ENCODE results near the gene TUBB4B. TPM values are rescaled to one million over a fixed set of nuclear protein-coding genes. Genes with fewer than 3 reads are reported as not detected.

The TUBB4B gene
- total RNA-seq, 2 donors from 2014 or later = 328 to 415 TPM

GRCh38 chr9:137227054-137227852 is 13.8 kb upstream of the TUBB4B start, which contains the start of gene RNF224:
RNF224 (plus strand) TSS chr9:137227502; CDS start chr9:137228336, 834 bp downstream.
- Histone ChIP-seq H3K9ac (ENCODE audit: extremely low read depth, low read length, poor library complexity, severe bottlenecking) (no peak within 1 kb of the TSS), H3K36me3 (ENCODE audit: control insufficient read depth, insufficient read depth, low read length) (no peaks in the 10 kb centered on the region), H3K27me3 (ENCODE audit: control insufficient read depth, insufficient read depth, low read length, poor library complexity, severe bottlenecking) (no peaks in the 10 kb centered on the region), H3K9me3 (ENCODE audit: control insufficient read depth, low read length) (no peaks in the 10 kb centered on the region), H3K4me1 (ENCODE audit: control insufficient read depth, insufficient read depth, low read length) (no peaks in the 10 kb centered on the region), H3K4me3 (ENCODE audit: low read length) (no peak within 1 kb of the TSS), H3K27ac (ENCODE audit: low read depth, low read length) (no peak within 1 kb of the TSS)
- no peaks in the 10 kb centered on the region for H3K36me3 Mint-ChIP-seq (ENCODE audit: low read depth)
- DNase-seq = peak; percentile 96
- 60 to 62% methylated on average over 22 to 25 of the region's 25 CpGs for WGBS, 2 experiments (ENCODE audit: insufficient coverage in 1 of 2, insufficient read length in 1 of 2)
- no peak within 1 kb of the TSS for H3K4me3 Mint-ChIP-seq
- TF ChIP-seq CTCF (conservative IDR thresholded peaks at IDR 0.05) = peak; percentile 96
- no peaks in the 10 kb centered on the region for H3K27me3 Mint-ChIP-seq (ENCODE audit: insufficient read depth)
- H3K9me3 Mint-ChIP-seq = no peaks in the 10 kb centered on the region
- H3K27ac Mint-ChIP-seq = peak within 1 kb of the TSS; percentile 81
- H3K4me1 Mint-ChIP-seq = peaks cover 2% of the 10 kb centered on the region

DNA sequence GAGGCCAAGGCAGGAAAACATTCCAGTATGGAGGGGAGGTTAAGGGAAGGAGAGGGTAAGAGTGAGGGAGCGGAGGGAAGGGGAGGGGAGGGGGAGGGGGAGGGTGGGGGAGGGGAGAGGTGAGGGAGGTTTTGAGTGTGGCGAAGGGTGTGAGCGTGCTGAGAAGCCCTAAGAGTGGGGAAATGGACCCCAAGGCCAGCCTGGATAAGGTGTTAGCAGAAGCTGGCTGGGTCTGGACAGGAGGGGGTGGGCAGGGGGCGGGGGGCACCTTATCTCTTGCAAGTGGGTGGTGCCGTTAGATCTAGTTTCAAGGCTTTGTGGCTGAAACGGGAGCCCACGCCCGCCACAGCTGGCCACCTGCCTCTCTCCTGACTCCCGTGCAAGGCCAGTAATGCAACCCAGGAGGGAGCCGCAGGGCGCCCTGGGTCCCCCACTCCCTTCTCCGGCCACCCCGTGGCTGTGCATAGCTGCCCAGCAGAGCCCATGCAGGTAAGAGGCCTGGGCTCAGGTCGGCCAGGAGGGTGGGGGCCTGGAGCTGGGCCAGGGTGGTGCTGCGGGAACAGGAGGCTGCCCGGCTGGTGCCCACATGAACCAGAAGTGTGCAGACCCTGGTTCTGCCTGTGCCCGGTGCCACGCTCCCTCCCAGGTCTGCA is 13.1 kb upstream of the TUBB4B start:
- H3K36me3 Mint-ChIP-seq (ENCODE audit: low read depth) = no peaks in the 10 kb centered on the region
- no peak for TF ChIP-seq CTCF (conservative IDR thresholded peaks at IDR 0.05)

GRCh38 chr9:137228506-137228967 is 12.6 kb upstream of the TUBB4B start:
- H3K27me3 ChIP-seq (ENCODE audit: control insufficient read depth, insufficient read depth, low read length, poor library complexity, severe bottlenecking) = no peaks in the 10 kb centered on the region
- no peak overlapping the region for H3K4me3 ChIP-seq (ENCODE audit: low read length)
- H3K4me3 Mint-ChIP-seq = no peak overlapping the region
- H3K4me1 Mint-ChIP-seq = peaks cover 2% of the 10 kb centered on the region
- WGBS, 2 experiments (ENCODE audit: insufficient coverage in 1 of 2, insufficient read length in 1 of 2) = 92 to 94% methylated on average over 15 to 29 of the region's 29 CpGs
- no peaks in the 10 kb centered on the region for H3K27me3 Mint-ChIP-seq (ENCODE audit: insufficient read depth)
- DNase-seq = no peak
- H3K36me3 ChIP-seq (ENCODE audit: control insufficient read depth, insufficient read depth, low read length) = no peaks in the 10 kb centered on the region
- no peaks in the 10 kb centered on the region for H3K9me3 ChIP-seq (ENCODE audit: control insufficient read depth, low read length)
- no peak overlapping the region for H3K9ac ChIP-seq (ENCODE audit: extremely low read depth, low read length, poor library complexity, severe bottlenecking)
- no peaks in the 10 kb centered on the region for H3K4me1 ChIP-seq (ENCODE audit: control insufficient read depth, insufficient read depth, low read length)
- no peaks in the 10 kb centered on the region for H3K9me3 Mint-ChIP-seq
- H3K36me3 Mint-ChIP-seq (ENCODE audit: low read depth) = no peaks in the 10 kb centered on the region
- no peak overlapping the region for H3K27ac Mint-ChIP-seq
- TF ChIP-seq CTCF (conservative IDR thresholded peaks at IDR 0.05) = no peak
- H3K27ac ChIP-seq (ENCODE audit: low read depth, low read length) = no peak overlapping the region

More for the DNA sequence above, 13.1 kb upstream of the TUBB4B start:
- H3K9me3 Mint-ChIP-seq = no peaks in the 10 kb centered on the region
- no peak overlapping the region for H3K4me3 ChIP-seq (ENCODE audit: low read length)
- no peaks in the 10 kb centered on the region for H3K36me3 ChIP-seq (ENCODE audit: control insufficient read depth, insufficient read depth, low read length)
- no peak overlapping the region for H3K9ac ChIP-seq (ENCODE audit: extremely low read depth, low read length, poor library complexity, severe bottlenecking)
- no peak overlapping the region for H3K4me3 Mint-ChIP-seq
- no peaks in the 10 kb centered on the region for H3K27me3 ChIP-seq (ENCODE audit: control insufficient read depth, insufficient read depth, low read length, poor library complexity, severe bottlenecking)
- 74 to 77% methylated on average over 7 to 17 of the region's 18 CpGs for whole genome bisulfite sequencing, 2 experiments (ENCODE audit: insufficient coverage in 1 of 2, insufficient read length in 1 of 2)
- no peak overlapping the region for H3K27ac ChIP-seq (ENCODE audit: low read depth, low read length)
- H3K27me3 Mint-ChIP-seq (ENCODE audit: insufficient read depth) = no peaks in the 10 kb centered on the region
- DNase-seq = no peak
- H3K27ac Mint-ChIP-seq = peak overlapping the region; percentile 81
- H3K4me1 Mint-ChIP-seq = peaks cover 2% of the 10 kb centered on the region
- H3K9me3 ChIP-seq (ENCODE audit: control insufficient read depth, low read length) = no peaks in the 10 kb centered on the region
- no peaks in the 10 kb centered on the region for H3K4me1 ChIP-seq (ENCODE audit: control insufficient read depth, insufficient read depth, low read length)

Measured in endodermal cell (in vitro differentiated cells).